GM19468 (cell line): ENCODE measurements around the gene LTBP2.

Source experiments
- ATAC-seq: cut with Tn5 transposase; IDR thresholded peaks from one replicate; pipeline ENCODE4 v1.9.1; 2021; ENCODE audit warnings: mild to moderate bottlenecking, moderate library complexity, moderate number of reproducible peaks; ENCODE audit not compliant: unreplicated experiment; ENCODE audit errors: extremely low read depth

The LTBP2 gene

GRCh38 chr14:74641601-74642391 is 29.8 kb upstream of the LTBP2 start:
- ATAC-seq, result no peak

- no peak for ATAC-seq
These were observed 26.9 kb upstream of the LTBP2 start for GRCh38 chr14:74638966-74639365.

- ATAC-seq, result no peak
These were observed 26.0 kb upstream of the LTBP2 start for GRCh38 chr14:74638066-74638465.

- no peak for ATAC-seq
These were observed 25.1 kb upstream of the LTBP2 start for GRCh38 chr14:74637178-74637550.

- ATAC-seq, result no peak
These were observed 24.6 kb upstream of the LTBP2 start for GRCh38 chr14:74636424-74637177.

GRCh38 chr14:74635847-74636246 is 23.8 kb upstream of the LTBP2 start:
- no peak for ATAC-seq

GRCh38 chr14:74634964-74635363 is 22.9 kb upstream of the LTBP2 start:
- ATAC-seq, result no peak

GRCh38 chr14:74634481-74634880 is 22.4 kb upstream of the LTBP2 start:
- no peak for ATAC-seq

GRCh38 chr14:74630881-74631690 is 19.0 kb upstream of the LTBP2 start:
- ATAC-seq, result no peak

GRCh38 chr14:74628418-74628817 is 16.4 kb upstream of the LTBP2 start:
- ATAC-seq, result no peak

GRCh38 chr14:74627076-74627475 is 15.0 kb upstream of the LTBP2 start:
- ATAC-seq, result no peak

GRCh38 chr14:74622257-74622656 is 10.2 kb upstream of the LTBP2 start:
- no peak for ATAC-seq

GRCh38 chr14:74621556-74621955 is 9.5 kb upstream of the LTBP2 start:
- no peak for ATAC-seq

GRCh38 chr14:74620923-74621322 is 8.9 kb upstream of the LTBP2 start:
- no peak for ATAC-seq

GRCh38 chr14:74620497-74620921 is 8.5 kb upstream of the LTBP2 start:
- ATAC-seq, result no peak

GRCh38 chr14:74619672-74620131 is 7.7 kb upstream of the LTBP2 start:
- ATAC-seq, result no peak

- ATAC-seq, result no peak
These were observed 6.3 kb upstream of the LTBP2 start for GRCh38 chr14:74618078-74618952.

GRCh38 chr14:74616996-74617700 is 5.1 kb upstream of the LTBP2 start:
- no peak for ATAC-seq

- ATAC-seq, result no peak
These were observed 4.5 kb upstream of the LTBP2 start for GRCh38 chr14:74616507-74616906.
